GM19099 (cell line): ENCODE data around the gene DLG1.

Experiments used
- POLR2A ChIP-seq: IDR thresholded peaks from 3 replicates; pipeline ENCODE4 v1.6.1; 2011; ENCODE audit warnings: low read depth; ENCODE audit not compliant: insufficient read length; ENCODE audit errors: extremely low read depth

Gene DLG1

DNA sequence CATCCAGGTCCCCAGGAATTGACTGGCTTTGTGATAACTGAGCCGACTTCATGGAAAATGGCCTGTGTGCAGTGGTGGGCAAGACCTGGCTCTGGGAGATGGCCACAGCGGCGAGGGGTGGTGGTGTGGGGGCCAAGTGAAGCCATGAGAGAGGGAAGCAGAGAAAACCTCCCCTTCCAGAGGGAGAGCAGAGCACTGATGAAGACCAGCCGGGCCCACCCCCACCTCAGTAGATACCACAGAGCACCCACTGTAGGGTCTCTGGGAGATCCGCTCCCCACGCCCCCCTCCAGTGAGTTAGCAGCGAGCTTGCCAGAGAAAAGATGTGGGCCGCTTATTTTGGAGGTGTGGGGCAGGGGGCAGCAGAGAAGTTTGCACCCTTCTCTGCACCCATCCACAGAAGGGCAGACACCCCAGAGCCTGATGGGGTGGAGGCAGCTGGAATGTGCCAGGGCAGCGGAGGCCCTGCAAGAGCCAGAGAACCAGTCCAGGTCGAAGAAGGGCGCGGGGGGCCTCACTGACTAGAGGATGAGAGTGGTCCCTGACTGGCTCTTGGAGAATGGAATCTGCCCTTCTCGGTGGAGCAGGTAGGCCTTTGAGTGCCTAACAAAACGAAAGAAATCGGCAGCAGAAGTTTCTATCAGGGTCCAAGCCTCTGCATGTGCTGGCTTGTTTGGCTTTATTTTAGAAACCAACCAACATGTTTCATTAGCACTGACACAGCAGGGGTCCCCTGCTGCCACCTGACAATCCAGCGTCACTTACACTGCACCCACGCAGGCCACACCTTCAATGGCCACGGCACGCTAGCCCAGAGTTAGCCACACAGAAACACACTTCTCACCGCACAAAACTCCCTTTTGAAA is 297.1 kb downstream of the DLG1 start:
- TF ChIP-seq POLR2A, result no peak

DNA sequence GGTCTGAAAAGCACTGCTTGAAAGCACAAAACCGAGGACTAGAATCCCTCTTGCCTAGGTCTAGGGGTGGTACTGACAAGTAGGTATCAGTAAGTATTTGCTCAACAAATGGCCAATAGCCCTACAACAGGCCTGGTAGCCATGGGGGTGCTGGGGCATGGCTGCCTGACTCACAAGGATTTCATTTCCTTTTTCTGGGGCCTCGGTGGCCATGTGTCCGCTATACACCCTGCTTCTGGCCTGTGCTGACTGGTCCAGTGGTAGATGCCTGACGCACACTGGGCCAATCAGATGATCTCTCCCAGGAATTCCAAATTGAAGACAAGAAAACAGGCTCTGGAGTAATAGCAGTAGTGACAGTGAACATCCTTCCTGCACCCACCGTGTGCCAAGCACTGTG is 298.2 kb downstream of the DLG1 start:
- TF ChIP-seq POLR2A, result no peak

DNA sequence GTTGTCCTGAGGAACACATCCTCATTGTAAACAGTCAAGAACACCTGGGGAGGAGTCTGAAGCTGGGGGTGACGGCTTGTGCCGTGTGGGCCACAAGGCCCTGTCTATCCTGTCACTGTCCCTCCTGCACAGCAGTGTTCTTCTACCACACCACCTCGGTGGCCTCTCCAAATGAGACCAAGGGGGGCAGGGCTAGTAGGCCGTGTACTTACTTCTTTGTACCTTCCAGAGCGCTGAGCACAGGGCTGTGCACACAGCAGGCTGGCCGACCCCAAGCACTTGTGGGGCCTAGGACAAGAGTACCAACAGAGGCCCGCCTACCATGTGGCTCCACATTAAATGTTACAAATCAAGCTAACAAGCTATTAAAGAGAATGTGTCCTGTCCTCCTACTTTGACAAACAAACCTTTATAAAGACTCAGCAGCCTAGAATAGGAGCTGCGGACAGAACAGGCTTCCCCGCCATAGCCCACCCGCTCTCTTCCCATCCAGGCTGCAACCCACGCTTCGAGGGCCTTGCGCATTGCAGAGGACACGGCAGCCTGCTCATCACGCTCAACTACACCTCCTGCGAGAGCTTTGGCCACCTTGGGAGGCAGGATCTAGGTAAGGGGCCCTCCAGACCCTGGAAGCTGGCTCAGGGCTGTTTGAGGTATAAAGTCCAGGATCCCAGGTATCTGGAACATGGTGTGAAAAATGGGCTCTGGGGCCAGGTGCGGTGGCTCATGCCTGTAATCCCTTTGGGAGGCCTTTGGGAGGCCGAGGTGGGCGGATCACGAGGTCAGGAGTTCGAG is 299.2 kb downstream of the DLG1 start:
- no peak for TF ChIP-seq POLR2A

DNA sequence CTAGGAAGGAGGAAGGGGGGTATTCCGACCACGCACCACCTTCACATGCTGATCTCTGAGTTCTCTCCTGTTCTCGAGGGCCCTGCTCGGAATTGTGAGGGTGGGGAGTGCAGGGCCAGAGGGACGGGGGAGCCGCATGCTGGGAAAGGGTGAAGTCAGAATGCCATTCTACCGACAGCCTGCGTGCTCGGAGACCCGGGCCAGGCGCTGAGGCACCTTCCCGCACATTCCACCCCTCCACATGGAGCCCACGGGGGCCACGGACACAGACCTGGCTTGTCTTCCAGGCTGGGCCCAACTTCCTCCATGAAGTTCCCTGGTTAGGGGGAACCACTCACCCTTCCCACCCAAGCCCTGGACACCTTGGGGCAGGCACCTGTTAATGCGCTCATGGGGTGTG is 301.1 kb downstream of the DLG1 start:
- no peak for TF ChIP-seq POLR2A

DNA sequence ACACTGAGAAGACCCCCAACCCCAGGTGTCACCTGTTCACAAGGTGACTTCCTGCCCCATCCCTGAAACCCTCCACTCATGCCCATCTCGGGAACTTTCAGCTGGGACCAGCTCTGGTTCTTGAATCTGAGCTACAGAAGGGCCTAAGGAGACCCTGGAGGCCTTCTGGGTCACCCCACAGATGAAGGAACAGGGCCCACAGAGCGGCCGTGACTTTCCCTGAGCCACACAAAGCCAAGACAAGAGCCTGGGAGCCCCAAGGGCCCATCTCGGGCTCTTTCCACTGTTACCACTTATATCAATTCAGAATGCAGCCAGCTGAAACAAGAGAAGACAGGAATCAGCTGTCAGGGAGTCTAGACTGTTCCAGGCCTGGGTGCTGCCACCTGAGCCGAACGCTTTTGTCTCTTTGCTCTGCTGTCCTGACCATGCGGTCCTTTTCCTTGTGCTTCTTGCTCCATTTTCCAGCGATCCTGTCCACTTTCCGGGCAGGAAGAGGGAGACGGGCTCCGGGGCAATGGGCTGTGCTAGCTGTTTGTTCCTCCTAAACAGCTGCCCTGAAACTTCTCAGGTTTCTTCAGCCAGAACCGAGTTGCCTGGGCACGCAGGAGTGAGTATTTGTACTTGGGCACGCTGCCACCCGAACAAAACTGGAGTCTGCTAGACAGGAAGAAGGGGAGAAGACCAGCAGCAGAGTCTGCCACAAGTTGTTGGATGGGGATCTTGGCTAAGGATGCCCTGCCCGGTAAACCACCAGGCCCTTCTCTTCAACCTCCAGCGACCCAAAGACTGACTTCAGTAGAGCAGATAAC is 301.8 kb downstream of the DLG1 start:
- TF ChIP-seq POLR2A, result no peak

DNA sequence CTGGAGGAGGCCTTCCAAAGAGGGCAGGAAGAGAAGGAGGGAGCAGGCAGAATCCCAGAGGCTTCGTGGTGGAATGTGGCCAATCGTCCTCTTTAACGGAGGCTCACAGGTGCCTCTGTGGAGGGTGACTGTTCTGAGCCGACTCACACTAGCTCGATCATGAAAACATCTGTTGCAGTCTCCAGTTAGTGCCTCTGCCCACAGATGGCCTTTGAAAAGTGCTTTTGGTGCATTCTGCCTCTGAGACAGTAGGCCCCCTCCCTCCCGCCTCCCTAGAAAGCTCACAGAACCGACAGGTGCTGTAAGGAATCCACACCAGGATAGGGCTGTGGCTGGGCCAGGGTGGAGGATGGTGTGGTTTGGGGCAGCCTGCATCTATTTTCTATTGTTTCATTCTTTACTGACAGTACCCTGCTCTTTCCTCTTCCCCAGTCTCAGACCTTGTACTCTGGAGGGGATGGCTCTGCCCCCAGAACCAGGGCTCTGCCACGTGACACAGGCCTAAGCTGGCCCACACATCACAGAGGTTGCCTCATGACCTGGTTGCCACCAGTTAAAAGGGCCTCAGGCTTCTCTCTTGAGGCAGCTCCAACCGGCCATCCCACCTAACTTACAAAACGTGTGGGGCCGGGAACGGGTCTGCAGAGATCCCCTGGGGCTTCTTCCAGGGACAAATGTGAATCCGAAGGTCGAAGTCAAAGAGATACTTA is 302.6 kb downstream of the DLG1 start:
- no peak for TF ChIP-seq POLR2A

DNA sequence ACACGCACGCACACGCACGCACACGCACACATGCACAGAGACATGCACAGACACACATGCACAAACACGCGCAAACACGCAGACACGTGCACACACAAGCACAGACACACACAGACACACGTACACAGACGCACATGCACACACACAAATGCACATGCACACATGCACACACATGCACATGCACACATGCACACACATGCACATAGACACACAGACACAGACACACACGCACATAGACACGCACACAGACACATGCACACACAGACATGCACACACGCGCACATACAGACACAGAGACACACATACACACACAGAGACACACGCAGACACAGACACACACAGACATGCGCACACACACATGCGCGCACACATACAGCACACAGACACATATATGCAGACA is 303.4 kb downstream of the DLG1 start:
- TF ChIP-seq POLR2A, result no peak

DNA sequence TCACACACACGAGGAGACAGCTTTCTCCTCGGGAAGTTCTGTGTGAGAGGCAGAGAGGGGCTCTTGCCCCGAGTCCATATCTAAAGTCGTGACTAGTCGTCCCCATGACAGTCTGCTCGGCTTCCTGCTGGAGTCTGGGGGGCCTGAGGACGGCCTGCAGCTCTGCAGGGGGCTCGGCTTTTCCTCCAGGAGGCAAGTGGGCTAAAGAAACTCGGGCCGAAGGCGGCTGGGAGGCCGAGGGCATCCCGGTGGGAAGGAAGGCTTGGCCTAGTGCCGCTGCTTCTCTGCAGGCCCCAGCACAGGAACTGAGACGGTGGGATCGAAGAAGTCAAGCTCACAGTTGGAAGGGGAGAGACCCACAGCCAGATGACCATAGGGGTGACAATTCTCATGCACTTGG is 304.4 kb downstream of the DLG1 start:
- TF ChIP-seq POLR2A, result no peak
